Measurements from ENCODE around the gene GP2.
"Not testable (repeated sequence)": the region's sequence is repeated elsewhere in the genome, so short reads cannot be mapped to it uniquely, and the experiment has no call there.

The GP2 gene

DNA sequence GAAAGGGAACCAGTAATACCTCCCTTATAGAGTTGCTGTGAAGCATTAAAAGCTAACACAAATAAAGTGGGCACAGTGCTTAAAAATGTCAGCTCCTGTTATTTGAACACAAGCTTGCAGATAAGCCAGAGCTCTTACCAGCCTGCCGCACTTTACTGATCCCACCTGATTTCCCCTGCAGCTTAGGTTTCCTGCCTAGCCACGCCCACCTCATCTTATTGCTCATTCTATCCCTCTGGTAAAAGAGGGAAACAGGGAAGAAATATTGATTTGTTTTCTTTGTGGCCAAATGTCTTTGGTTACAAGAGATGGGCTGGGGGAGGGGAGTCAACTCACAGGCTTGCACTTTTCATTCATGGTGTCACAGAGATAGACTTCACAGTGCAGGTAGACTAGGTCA lies 9.6 kb upstream of the GP2 start:
- Mint-ChIP-seq H3K9me3 (no peaks in the 10 kb centered on the region), H3K36me3 (no peaks in the 10 kb centered on the region), H3K27ac (no peak overlapping the region), H3K4me3 (no peak overlapping the region), H3K4me1 (no peaks in the 10 kb centered on the region), H3K27me3 (no peaks in the 10 kb centered on the region)
- CTCF ChIA-PET, result interaction anchor here (1.1 kb wide), 1 partner anchor 36 kb away, joined by 3 read pairs; no protein-coding TSS in a partner anchor
- DNase-seq, result no peak

DNA sequence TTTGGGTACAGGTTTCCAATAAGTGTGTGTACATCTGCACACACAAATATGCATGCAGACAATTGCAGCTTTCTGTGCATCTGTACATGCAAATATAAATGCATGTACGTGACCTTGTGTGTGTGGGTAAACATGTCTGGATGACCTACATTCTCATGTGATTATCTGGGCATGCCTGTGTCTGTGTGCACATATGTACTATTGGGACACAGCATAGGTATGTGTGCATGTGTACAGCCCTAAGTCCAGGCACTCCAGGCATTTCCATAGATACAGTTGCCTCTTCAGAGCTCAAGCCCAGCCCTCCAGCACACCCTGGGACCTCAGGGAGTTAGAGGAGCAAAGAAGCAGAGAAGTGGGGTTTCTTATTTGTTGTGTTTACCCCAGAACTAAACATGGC lies 7.1 kb upstream of the GP2 start:
- CTCF ChIA-PET, result interaction anchor here (0.6 kb wide), 1 partner anchor 27 kb away, joined by 3 read pairs; no protein-coding TSS in a partner anchor

DNA sequence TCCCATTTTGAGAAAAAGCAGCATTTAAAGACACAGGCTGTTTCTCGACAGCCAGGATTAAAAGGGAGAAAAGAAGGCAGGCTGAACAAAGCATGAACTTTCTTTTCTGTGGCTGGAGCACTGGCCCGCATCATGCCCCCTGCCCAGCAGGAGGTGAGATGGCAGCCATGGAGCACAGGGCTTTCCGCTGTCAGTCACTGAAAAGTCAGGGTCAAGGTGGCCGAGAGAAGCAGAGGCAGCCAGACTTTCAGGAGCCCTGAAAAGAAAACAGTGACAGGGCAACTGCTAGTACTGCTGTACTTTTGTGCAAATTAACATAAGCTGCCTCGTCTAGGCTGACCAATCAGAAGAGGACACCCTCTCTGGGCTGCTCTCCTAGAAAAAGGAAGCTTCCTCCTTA lies 5.8 kb upstream of the GP2 start:
- DNase-seq, result no peak
- Mint-ChIP-seq H3K9me3 (peaks cover 3% of the 10 kb centered on the region), H3K27ac (no peak overlapping the region), H3K4me1 (no peaks in the 10 kb centered on the region), H3K27me3 (no peaks in the 10 kb centered on the region), H3K4me3 (no peak overlapping the region), H3K36me3 (no peaks in the 10 kb centered on the region)
- CTCF ChIA-PET, result no interaction called here

More for the DNA sequence above, 7.1 kb upstream of the GP2 start:
- DNase-seq, result no peak
- Mint-ChIP-seq H3K4me3 (no peak overlapping the region), H3K27ac (no peak overlapping the region), H3K9me3 (no peaks in the 10 kb centered on the region), H3K27me3 (no peaks in the 10 kb centered on the region), H3K4me1 (no peaks in the 10 kb centered on the region), H3K36me3 (no peaks in the 10 kb centered on the region)

DNA sequence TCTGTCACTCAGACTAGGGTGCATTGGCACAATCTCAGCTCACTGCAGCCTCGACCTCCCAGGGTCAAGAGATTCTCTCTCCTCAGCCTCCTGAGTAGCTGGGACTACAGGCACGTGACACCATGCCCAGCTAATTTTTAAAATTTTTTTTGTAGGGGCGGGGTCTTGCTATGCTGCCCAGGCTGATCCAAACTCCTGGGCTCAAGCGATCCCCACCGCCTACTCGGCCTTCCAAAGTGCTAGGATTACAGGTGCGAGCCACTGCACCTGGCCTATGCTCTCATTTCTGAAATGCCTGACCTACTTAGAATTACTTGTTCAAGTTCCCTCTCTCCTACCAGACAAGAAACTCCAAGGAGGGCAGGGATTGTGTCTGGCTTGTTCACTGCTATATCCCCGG lies 5.1 kb upstream of the GP2 start:
- H3K36me3 Mint-ChIP-seq, result no peaks in the 10 kb centered on the region
- H3K4me1 Mint-ChIP-seq, result no peaks in the 10 kb centered on the region
- no peak for DNase-seq
- no peak overlapping the region for H3K27ac Mint-ChIP-seq
- H3K9me3 Mint-ChIP-seq, result peaks cover 3% of the 10 kb centered on the region
- no peak overlapping the region for H3K4me3 Mint-ChIP-seq
- H3K27me3 Mint-ChIP-seq, result no peaks in the 10 kb centered on the region
- CTCF ChIA-PET, result no interaction called here

DNA sequence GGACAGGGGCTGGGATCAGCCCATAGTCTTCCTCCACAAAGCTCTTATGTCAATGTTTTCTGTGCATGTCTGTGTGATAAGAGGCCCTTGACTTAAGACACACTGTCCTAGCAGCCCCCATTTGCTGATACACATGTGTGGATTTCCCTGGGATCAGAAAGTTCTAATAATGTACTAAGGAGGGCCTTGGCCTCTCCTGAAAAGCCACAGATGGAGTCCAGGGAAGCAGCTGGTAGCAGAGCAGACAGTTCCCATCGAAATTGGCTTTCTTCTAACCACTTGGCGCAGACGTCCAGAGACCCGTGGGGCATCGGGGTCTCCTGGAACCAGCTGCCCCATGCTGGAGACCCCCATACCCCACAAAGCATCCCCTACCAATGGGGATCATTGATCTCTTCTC lies 4.3 kb upstream of the GP2 start:
- no peaks in the 10 kb centered on the region for H3K27me3 Mint-ChIP-seq
- CTCF ChIA-PET, result no interaction called here
- H3K9me3 Mint-ChIP-seq, result peaks cover 3% of the 10 kb centered on the region
- no peak for DNase-seq
- no peaks in the 10 kb centered on the region for H3K36me3 Mint-ChIP-seq
- no peaks in the 10 kb centered on the region for H3K4me1 Mint-ChIP-seq
- H3K4me3 Mint-ChIP-seq, result no peak overlapping the region
- H3K27ac Mint-ChIP-seq, result no peak overlapping the region

DNA sequence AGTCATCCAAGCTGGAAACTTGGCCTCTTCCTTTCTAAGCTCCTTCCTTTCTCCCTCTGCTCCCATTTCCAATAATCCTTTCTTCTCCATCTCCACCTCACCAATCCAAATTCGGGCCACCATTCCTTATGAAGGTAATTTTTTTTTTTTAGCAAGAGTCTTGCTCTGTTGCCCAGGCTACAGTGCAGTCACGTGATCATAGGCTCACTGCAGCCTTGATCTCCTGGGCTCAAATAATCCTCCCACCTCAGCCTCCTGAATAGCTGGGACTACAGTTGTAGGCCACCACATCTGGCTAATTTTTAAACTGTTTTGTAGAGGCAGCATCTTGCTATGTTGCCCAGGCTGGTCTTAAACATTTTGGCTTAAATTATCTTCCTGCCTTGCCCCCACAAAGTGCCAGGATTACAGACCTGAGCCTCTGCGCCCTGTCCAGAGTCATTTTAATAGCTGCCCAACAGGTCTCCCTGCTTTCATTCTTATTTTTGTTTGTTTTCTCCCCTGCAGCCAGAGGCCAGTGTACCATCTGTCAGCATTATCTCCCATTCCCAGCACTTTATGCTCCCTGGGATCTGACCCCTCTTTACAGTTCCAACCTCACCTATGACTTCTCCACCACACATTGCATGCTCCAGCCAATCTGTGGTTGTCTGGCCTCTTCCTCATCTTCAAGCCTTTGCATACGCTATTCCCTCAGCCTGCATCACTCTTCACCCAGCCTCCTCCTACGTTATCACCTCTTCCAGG lies 2.3 kb upstream of the GP2 start:
- Mint-ChIP-seq H3K4me3 (no peak overlapping the region), H3K36me3 (no peaks in the 10 kb centered on the region), H3K27ac (no peak overlapping the region), H3K9me3 (peaks cover 3% of the 10 kb centered on the region), H3K4me1 (no peaks in the 10 kb centered on the region), H3K27me3 (no peaks in the 10 kb centered on the region)
- DNase-seq, result no peak
- CTCF ChIA-PET, result interaction anchor here (0.7 kb wide), 1 partner anchor 87 kb away, joined by 3 read pairs; no protein-coding TSS in a partner anchor

DNA sequence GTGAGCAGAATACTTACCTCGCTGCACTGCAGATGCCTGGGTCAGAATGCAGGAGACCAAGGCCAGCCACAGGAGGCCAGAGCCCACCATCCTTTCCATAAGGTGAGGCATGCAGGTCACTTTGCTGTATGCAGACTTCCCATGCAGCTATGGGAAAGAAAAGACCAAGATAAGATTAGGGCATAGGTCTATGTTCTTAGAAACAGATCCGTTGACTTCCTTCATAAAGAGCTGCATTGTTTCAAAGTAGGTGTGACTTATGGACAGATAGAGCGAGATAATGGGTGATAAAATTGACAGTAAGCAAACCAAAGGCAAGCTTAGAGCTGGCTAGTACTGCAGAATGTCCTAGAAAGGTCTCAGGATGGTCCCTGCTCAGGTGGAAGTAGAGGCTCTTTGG lies 992 bp downstream of the GP2 start:
- no peak for DNase-seq
- no peaks in the 10 kb centered on the region for H3K4me1 Mint-ChIP-seq
- CTCF ChIA-PET, result no interaction called here
- no peaks in the 10 kb centered on the region for H3K36me3 Mint-ChIP-seq
- H3K27me3 Mint-ChIP-seq, result no peaks in the 10 kb centered on the region
- no peak overlapping the region for H3K27ac Mint-ChIP-seq
- no peak overlapping the region for H3K4me3 Mint-ChIP-seq
- H3K9me3 Mint-ChIP-seq, result peaks cover 3% of the 10 kb centered on the region

DNA sequence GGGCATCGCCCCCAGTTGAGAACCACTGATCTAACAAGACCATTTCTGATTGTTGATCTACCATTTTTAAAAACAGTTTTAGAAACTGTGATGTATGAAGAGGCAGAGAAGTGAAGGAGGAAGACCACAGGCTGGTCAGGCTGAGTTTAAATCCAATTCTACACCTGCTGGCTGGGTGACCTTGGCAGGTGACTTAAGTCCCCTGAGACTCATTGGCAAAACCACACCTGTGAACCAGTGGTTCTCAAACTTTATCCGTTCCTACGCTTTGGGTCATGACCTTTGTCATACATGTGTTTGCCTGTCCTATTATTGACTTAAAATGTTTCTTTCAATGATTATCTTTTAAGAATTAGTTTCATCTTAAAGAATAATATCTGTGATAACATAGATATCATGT lies 2.3 kb downstream of the GP2 start:
- no peak for DNase-seq
- no peak overlapping the region for H3K4me3 Mint-ChIP-seq
- H3K36me3 Mint-ChIP-seq, result no peaks in the 10 kb centered on the region
- H3K9me3 Mint-ChIP-seq, result peaks cover 3% of the 10 kb centered on the region
- no peaks in the 10 kb centered on the region for H3K4me1 Mint-ChIP-seq
- CTCF ChIA-PET, result no interaction called here
- no peaks in the 10 kb centered on the region for H3K27me3 Mint-ChIP-seq
- no peak overlapping the region for H3K27ac Mint-ChIP-seq

DNA sequence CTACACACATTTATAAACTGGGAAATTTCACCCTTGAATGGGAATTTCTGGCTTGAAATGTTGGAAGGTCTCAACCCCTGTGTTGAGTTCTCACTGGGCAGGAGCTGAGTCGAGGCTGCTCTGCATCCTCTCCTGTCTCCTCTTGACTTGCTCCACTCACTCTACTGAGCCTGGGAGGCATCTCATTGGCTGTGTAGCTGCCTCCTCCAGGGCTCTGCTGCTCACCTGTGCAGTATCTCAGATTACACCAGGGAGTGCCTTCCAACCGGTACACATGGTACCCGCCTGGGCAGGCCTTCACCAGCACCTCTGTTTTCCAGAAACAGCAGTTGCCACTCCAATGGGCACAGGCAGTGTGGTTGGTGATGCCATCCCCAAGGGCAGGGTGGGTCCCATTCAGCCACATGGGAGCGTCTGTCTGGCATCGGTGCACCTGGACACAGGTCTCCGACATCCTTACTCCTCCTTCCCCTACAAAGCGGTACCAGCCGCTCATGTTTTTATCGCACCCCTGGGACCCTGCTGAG lies 3.7 kb downstream of the GP2 start:
- no peaks in the 10 kb centered on the region for H3K27me3 Mint-ChIP-seq
- no peaks in the 10 kb centered on the region for H3K9me3 Mint-ChIP-seq
- CTCF ChIA-PET, result no interaction called here
- DNase-seq, result no peak
- H3K36me3 Mint-ChIP-seq, result no peaks in the 10 kb centered on the region
- no peaks in the 10 kb centered on the region for H3K4me1 Mint-ChIP-seq
- H3K27ac Mint-ChIP-seq, result no peak overlapping the region
- no peak overlapping the region for H3K4me3 Mint-ChIP-seq

DNA sequence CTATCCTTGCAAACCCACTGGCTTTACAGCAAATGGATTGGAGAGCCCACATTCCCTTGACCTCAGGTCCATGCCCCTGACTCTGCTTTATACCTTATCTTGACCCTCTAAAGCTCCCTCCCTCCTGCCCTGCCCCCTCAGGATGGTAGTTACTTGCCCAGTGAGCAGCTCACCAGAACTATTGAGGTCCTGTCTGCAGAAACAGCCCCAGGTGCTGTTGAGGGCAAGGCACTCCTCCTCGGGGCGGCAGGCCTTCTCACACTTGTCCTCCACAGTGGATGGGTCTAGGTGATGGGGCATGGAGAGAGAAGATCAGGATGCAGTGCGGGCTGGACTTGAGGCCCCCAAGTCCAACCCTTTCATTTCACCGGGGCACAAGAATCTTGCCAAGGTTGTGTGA lies 4.6 kb downstream of the GP2 start:
- CTCF ChIA-PET, result no interaction called here
- no peak overlapping the region for H3K4me3 Mint-ChIP-seq

DNA sequence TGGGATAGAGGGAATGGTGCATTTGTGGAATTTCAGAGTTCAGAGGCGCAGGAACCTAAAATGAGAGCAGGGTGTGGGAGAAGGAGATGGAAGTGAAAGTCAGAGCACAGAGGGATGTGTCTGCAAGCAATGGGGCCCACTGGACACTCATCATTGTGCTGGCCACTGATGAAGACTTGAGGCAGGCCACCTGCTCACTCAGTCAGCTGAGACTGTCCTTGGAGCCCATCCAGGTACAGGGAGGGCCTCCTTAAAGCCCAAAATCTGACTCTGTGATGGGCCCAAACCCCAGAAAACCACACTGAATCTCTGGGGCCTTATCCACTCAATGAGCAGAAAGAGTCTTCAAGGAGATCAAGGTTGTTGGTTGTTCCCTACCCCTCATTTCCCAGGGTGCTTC lies 5.6 kb downstream of the GP2 start:
- no peaks in the 10 kb centered on the region for H3K9me3 Mint-ChIP-seq
- no peak overlapping the region for H3K27ac Mint-ChIP-seq
- DNase-seq, result no peak
- CTCF ChIA-PET, result no interaction called here
- H3K4me1 Mint-ChIP-seq, result no peaks in the 10 kb centered on the region
- H3K36me3 Mint-ChIP-seq, result no peaks in the 10 kb centered on the region
- H3K27me3 Mint-ChIP-seq, result no peaks in the 10 kb centered on the region
- no peak overlapping the region for H3K4me3 Mint-ChIP-seq

More for the DNA sequence above, 4.6 kb downstream of the GP2 start:
- no peaks in the 10 kb centered on the region for H3K9me3 Mint-ChIP-seq
- no peaks in the 10 kb centered on the region for H3K27me3 Mint-ChIP-seq
- no peak overlapping the region for H3K27ac Mint-ChIP-seq
- no peaks in the 10 kb centered on the region for H3K36me3 Mint-ChIP-seq
- DNase-seq, result no peak
- H3K4me1 Mint-ChIP-seq, result no peaks in the 10 kb centered on the region

DNA sequence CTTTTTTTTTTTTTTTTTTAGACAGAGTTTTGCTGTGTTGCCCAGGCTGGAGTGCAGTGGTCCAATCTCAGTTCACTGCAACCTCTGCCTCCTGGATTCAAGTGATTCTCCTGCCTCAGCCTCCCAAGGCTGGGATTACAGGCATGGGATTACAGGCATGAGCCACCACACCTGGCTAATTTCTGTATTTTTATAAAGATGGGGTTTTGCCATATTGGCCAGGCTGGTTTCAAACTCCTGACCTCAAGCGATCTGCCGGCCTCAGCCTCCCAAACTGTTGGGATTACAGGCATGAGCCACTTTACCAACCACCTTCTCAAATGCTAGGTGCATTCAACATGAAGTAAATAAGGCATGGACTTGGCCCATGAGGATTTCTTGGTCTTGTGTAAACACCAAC lies 6.3 kb downstream of the GP2 start:
- DNase-seq, H3K4me3 Mint-ChIP-seq, H3K9me3 Mint-ChIP-seq, H3K36me3 Mint-ChIP-seq, H3K27me3 Mint-ChIP-seq, H3K27ac Mint-ChIP-seq, H3K4me1 Mint-ChIP-seq, CTCF ChIA-PET: not testable (repeated sequence)

DNA sequence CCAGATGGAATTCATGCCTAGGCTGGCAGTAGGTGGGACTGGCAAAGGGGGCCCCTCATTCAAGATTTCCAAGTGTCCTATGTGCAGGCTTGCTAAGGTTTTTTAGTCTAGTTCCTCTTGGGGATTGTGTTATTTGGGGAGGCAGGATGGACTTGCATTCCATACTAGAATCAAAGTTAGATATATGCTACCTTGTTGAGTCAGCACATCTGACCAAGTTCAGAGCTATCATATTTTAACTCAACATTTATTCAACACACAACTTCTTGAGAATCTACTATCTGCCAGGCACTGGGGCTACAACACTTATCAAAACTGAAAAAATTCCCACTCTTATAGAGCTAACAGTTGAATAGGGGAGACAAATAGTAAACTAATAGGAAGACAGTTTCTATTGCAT lies 6.7 kb downstream of the GP2 start:
- no peaks in the 10 kb centered on the region for H3K9me3 Mint-ChIP-seq
- no peaks in the 10 kb centered on the region for H3K36me3 Mint-ChIP-seq
- H3K27me3 Mint-ChIP-seq, result no peaks in the 10 kb centered on the region
- H3K4me1 Mint-ChIP-seq, result no peaks in the 10 kb centered on the region
- CTCF ChIA-PET, result no interaction called here
- H3K4me3 Mint-ChIP-seq, result no peak overlapping the region
- no peak for DNase-seq
- H3K27ac Mint-ChIP-seq, result no peak overlapping the region

DNA sequence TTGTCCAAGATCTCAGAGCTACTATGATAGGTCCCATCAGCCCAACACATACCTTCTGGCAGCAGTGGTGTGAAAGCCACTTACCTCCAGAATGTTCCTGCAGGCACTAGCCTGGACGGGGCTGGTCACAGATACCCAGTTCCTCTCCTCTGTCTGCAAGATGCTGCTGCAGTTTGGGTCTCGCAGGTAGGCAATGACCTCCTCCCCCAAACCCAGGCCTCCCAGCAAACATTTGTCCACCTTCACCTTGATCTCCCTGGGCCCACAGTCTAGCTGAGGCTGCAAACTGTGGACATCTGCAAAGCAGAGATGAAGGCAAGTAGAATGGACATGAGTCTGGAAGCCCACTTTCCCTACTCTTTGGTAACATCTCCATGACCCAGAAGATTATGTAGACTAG lies 7.1 kb downstream of the GP2 start:
- Mint-ChIP-seq H3K4me1 (no peaks in the 10 kb centered on the region), H3K36me3 (no peaks in the 10 kb centered on the region), H3K9me3 (no peaks in the 10 kb centered on the region), H3K4me3 (no peak overlapping the region), H3K27ac (no peak overlapping the region), H3K27me3 (no peaks in the 10 kb centered on the region)
- DNase-seq, result no peak
- CTCF ChIA-PET, result interaction anchor here (0.8 kb wide), 1 partner anchor 64 kb away, joined by 3 read pairs; no protein-coding TSS in a partner anchor

DNA sequence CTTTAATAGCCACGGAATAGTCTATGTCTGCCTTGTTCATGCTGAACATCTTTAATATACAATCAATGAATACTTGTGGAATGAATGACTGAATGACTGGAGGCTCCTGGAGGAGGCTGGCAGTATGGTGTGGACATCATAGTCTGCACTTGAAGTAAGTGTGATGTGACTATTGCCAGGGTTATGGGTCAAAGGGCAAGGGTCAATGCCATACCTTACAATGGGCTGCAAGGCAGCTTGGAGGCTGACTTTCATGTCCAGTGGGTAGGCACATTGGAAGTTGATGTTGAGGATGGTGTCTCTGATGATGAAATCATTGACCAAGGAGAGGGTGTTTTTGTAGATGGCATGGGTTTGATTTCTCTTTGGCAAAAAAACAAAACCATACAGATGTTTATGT lies 7.9 kb downstream of the GP2 start:
- CTCF ChIA-PET, result interaction anchor here (0.8 to 1.4 kb wide), 2 partner anchors 18 to 65 kb away, joined by 3 read pairs; no protein-coding TSS in a partner anchor
- no peak overlapping the region for H3K4me3 Mint-ChIP-seq
- H3K9me3 Mint-ChIP-seq, result no peaks in the 10 kb centered on the region

More for the DNA sequence above, 7.9 kb downstream of the GP2 start:
- no peak for DNase-seq
- no peaks in the 10 kb centered on the region for H3K4me1 Mint-ChIP-seq
- H3K36me3 Mint-ChIP-seq, result no peaks in the 10 kb centered on the region
- no peak overlapping the region for H3K27ac Mint-ChIP-seq
- H3K27me3 Mint-ChIP-seq, result no peaks in the 10 kb centered on the region

All from activated naive CD4-positive, alpha-beta T cell treated with anti-CD3 and anti-CD28 coated beads, Interleukin-2, amount 10 ng/mL, durations not matched to agents 7 days and 5 days (primary cell).